Superior temporal gyrus (tissue), 1 donor: ENCODE measurements around the gene SLC2A2.

Experiments
- DNase-seq: peaks from one replicate; pipeline ENCODE4 v3.0.0-alpha.2; 2016; ENCODE audit errors: extremely low spot score

The SLC2A2 gene

DNA sequence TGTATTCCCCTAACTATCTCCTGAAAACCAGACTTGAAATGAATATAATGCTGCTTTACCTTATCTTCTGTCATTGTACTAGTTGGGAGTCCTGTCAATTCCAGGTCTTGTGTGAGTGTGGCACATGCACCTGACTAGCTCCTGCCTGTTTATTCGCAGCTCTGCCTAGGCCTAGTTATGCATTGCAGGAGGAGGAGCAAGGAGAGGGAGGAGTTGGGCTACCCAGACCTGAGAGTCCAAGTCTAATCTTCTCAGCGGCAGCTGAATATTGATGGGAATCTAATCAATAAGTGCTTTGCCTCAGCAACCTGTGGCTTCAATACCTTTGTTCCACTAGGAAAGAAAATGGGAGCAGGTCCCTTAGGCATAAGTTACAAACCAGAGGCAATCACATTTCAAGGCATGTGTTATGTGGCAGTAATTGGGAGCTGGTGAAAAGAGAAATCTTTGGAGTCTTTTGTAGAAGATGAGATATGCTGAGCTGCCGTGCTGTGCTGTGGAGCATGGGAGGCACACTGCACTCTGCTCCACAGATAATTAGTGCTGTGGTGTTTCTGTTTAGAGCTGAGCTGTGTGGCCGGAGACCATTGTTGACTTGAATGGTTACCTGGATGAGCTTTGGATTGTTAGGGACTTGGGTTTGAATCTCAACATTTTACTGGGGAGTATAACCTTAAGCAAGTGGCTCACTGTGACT, at the start of gene SLC2A2:
Gene SLC2A2 (minus strand): TSS at position 124 of the 697 bp plus-strand sequence. CDS start 50 bp downstream, at position 74.
- no peak for DNase-seq

DNA sequence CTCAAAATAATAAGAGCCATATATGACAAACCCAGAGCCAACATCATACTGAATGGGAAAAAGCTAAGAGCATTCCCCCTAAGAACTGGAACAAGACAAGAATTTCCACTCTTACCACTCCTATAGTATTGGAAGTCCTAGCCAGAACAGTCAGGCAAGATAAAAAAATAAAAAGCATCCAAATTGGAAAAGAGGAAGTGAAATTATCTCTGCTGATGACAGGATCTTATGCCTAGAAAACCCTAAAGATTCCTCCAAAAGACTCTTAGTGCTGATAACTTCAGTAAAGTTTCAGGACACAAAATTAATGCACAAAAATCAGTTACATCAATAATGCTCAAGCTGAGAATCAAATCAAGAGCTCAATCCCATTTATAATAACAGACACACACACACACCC, 45.9 kb upstream of the SLC2A2 start:
- DNase-seq: no peak

DNA sequence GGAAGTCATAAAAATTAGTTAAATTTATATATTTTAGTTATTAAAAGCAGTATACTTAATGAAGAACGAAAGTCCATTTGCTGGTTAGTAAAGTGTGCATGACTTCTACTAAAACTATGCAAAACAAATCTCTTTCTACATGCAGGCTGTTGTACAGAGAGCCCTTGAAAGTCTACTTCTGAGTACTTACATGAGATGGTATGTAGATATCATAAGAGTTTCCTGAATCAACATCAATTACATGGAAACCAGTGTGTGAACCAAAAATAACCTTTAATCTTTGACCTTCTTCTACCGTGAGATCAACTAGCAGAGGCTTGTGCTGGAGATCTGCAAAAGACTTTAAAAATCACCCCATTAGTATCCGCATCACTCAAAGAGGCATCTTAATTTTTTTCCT, 42.1 kb upstream of the SLC2A2 start:
- no peak for DNase-seq

DNA sequence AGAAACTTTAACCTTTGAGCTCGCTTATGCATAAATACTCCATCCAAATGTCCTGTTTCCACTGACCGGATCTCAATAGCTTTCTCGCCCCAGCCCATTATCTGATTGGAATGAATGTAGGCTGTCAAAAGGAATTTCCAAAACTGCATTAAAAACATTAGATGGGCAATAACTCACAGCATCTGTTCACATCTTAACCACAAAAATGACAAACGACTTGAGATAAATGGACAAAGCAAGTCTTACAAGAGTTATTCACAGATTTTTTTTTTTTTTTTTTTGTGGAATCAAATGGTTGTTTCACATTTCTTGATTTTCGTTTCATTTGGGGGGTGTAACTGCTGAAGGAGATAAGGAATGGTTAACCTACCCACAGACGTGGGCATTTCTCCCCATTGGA, 39.7 kb upstream of the SLC2A2 start:
- no peak for DNase-seq

DNA sequence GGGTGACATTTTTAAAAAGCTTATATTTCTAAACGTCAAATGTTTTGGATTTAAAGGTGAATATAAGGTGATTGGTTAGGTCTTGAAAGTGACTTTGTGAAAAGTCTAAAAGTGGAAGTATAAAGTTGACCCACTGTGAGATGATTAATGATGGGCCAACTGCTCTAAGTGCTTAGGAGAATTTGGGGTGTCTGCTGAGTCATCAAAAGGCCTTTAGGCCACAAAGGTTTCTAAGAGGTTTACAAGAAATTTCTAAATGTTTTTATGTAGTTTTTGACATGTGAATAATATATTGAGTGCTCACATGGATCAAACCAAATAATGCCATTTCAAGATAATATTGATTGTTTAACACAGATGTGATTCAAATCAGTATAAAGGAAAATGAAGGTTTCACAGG, 39.2 kb upstream of the SLC2A2 start:
- no peak for DNase-seq

DNA sequence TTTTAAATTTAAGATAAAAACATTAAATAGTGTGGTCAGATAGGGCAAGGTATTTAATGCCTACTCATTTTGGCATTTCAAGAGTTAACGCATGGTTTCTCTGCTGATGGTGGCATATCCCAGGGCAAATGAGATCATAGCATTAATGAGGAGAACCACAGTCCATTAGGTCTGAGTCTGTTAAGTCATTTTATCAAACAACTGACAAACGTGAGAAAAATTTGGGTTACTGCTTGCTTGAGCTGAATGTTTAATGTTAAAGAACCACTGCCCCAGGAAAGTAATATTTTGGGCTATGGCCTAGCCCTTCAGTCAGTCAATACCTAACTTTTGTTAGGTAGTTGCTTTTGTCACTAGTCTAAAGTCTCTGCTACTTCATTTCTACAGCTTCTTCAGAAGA, 37.9 kb upstream of the SLC2A2 start:
- no peak for DNase-seq

DNA sequence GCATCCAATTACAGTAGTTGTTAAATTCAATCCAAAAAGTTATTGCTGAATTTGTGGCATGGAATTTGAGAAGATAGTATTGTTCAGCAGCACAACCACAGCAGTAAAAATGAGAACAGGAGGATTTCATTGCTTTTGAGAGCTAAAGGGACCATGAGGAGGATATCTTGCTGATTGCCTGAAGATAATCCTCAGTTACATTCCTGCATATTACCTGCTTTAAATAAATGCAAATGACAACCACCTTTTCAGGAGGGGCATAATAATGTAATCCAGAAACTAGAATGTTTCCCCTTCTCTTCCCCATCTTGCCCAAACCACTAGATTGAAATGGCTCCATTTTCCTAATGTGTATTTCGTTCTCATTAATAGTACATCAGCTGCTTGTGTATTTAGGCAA, 35.2 kb upstream of the SLC2A2 start:
- no peak for DNase-seq

DNA sequence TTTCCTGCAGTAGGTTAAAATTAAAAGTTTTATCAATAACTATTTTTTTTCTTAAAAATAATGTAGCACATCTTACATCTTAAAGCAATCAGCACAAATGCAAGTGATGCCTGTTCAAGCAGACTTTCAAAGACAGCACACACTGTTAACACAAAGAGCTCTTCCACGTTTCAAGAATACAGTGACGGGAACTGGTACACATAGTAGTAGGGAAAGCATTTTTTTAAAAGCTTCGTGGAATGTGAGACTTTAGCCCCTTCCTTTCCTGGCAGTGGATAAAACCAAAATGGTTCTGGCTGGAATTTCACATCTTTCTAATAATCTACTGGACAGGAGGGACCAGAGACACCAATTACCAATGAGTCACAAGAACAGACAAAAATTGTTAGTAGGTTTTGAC, 33.5 kb upstream of the SLC2A2 start:
- no peak for DNase-seq

DNA sequence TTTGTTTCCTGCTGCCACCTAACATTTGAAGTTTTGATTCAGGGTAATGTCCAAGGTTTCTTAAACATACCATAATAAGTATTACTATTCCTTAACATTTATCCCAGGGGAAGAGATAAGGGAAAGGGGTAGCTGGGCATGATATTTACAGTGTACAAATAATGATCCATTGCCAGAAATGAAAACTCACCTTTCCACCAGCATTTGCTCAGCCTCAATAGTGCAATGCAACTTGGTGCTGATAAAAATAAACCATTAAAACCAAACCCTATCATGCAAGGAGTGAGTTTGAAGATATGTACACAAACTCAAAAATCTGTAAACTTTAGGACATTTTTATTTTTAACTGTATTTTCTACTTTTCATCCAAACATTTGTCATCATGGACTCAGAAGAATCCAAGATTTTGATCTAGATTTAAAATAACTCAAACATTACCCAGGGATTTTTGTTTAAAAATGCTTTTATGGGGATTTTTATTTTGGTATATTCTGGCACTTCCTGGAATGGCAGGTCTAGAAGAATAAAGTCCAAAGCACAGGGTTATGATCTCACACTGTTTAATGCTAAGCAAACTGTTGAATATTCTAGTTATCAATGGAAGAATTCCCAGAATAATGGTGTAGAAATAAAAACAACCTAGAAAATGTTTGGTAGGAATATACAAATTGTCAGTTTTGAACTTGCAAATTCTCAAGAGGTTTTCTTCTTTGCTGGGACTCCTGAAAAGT, 32.5 kb upstream of the SLC2A2 start:
- no peak for DNase-seq

DNA sequence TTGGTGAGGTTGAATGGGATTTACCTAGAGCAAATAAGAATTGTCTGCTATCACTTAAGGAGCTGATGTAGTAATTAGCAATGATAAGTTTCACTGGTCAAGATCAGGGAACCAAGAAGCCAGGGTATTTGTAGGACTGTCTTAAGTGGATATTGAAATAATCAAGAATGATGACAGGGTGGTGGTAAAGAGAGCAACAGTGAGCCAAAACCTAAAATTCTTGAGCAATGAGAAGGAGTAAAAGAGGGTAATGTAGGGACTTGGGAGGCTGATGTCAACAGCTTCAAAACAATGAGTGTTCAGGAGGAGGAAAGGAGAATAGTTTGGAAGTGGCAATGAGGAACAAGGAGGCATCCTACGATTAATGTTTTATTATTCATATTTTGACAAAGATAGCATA, 31.5 kb upstream of the SLC2A2 start:
- no peak for DNase-seq

DNA sequence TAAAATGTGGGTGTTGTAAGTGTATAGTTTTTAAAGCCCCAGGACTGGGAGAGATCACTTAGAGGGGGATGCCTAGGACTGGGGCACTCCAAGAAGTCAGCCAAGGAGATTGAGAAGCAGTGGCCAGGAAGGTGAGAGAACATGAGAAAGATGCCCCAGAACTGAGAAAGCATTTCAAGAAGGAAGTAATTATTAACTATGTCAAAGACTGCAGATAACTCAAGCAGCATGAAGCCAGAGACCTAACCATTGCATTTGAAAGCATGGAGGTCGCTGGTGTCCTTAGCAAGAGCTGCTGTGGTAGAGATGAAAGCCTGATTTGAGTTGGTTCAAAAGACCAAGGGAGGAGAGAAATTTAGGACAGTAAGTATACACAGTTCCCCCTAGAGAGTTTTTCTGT, 30.6 kb upstream of the SLC2A2 start:
- no peak for DNase-seq

DNA sequence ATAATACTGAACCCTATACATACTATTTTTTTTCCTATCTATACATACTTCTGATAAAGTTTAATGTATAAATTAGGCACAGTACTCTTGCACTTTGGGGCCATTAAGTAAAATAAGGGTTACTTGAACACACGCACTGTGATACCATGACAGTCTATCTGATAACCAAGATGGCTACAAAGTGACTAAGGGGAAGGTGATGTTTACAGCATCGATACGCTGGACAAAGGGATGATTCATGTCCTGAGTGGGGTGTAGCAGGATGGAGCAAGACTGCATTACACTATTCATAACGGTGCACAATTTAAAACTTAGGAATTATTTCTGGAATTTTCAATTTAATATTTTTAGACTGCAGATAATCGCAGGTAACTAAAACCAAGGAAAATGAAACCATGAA, 30.0 kb upstream of the SLC2A2 start:
- DNase-seq: no peak

DNA sequence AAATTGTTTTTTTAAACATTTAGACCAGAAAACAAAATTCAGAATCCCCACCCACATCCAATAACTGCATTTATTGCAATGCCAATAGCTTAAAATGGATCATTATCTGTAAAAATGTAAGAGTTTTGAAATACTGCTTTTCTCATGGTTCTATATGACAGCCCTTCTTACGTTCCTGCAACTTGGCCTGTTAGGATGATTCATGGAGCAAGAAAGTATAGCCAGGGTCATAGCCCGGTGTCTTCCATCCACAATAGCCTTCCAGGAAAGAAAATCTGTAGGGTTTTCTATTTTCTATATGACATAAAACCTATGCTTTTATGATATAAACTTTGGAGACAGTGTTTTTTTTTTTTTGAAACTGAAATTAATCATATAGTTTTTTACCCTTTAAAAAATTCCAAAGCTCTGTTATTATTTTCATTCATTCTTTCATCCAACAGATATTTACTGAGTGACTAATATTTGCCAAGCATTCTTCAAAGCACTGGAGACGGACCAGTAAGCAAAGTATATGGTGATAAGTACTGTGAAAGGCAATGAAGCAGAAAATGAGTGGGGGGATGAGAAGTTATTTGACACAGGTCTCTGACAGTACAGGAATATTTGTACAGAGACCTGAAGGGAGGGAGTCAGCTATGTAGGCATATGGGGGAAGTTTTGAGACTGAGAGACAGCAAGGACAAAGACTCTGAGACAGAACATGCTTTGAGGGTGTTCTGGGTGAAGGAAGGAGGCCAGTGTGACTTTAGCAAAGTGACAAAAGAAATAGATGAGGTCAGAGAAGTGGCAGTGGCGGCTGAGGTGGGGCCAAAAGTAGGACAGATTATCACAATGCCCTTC, 29.0 kb upstream of the SLC2A2 start:
- no peak for DNase-seq

DNA sequence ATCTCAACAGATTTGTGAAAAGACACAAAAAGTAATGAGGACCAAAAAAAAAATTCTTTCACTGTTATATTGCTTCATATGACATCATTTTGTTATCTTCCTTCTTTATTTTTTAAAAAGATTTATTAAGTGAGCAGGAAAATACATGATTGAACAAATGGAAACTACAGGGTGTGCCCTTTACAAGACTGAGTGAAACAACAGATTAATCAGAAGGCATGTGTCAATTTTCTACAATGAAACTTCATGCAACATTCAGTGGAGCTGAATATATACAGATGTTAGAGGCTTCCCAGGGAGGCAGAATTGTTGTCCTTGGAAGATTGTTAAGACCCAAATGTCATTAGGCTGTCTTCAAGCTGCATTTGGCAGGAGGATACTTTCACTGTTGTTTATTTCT, 28.4 kb upstream of the SLC2A2 start:
- DNase-seq: no peak

DNA sequence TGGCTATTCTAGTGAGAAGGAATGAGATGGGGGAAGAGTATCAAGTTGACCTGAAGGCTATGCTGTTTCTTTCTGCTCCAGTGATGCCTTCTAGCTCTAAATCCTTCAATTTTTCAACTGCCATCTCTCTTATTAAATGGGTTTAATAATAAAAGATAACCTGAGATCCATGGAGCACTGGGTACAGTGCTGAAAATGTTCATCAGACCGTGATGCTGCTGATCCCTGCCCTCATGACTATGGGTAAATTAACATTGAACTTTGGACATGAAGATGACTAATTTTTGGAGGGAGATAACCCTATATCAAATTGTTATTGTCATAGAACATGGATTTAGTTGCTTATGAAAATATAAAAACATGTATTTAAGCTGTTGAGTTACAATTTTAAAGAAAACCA, 27.7 kb upstream of the SLC2A2 start:
- no peak for DNase-seq

DNA sequence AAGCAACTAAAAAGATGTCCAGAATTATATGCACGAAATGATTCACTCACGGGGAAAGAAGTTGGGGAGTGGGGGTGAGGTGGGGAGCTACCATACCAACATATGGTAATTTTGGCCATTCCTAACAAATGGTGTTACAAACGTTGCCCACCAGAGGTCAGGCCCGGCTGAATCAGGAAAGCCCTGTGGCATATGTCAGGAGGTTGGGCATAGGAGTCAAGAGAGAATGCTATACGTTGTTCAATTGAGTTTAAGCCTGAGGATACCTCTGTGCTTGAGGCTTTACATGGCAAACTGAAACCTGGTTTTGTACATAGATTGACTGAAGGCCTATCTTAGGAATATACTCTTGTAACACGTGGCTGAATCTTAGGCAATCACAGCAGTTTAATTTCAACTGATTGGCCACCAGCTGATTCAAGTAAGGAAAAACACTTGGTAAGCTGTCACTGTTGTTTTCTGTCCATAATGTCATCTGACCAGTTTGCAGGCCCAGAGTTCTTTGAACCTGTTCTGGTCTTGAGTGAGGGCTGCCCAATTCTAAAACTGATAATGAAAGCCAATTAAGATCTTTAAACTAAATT, 23.4 kb upstream of the SLC2A2 start:
- peak; percentile 78 for DNase-seq

DNA sequence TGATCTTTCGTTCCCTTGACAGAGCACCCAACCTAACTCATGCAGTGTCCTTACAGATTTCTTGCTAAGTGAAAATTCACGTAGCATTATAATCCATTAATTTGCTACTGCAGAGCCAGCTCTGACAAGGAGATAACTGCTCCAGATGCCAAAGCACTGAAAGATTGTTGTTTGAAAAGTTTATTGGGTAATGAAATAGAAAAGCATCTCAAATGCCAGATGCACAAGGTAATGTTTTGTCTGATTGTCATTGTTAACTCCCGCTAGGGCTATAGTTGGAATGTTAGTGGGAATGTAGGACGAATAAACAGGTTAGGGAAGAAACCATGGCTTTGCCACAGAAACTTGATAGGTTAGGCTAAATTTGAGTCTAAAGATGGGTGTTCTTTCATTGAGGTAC, 20.2 kb upstream of the SLC2A2 start:
- DNase-seq: no peak

DNA sequence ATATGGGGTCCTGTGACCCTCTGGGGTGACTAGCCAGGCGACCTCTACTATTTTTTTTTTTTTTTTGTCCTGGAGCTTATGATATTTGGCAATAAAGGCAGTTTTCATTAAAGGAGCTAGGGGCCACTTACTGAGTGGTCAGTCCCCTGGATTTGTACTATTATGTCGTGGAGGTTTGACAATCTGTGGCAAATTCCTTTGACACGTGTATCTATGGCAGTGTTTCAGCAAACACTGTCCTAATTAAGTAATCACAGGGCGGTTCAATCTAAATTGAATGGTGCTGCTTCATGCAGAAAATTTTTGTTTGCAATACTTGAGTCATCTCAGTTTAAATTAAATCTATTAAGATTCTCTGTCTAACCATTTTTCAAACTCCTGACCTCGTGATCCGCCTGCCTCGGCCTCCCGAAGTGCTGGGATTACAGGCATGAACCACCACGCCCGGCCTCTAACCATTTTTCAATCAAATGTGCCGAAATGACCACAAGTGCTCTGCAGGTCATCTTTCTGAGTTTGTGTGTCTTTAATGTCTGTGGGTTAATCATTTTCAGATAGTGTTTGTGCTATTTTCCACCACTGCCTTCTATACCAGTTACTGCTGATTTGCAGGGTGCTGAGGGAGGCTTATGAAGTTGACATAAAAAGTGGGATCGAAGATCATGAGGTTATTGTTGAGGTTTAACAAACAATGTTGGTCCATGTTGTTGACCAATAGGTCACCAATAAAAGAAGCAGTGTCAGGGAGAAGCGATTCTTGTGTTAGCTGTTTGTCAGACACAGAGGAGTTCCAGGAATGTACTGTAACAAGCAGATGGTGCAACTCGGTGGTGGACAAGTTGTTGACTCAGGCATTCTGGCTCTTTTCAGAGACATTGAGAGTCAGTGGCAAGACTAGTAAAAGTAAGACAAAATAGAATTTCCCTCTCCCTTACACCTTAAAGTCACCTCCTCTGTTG, 18.6 kb upstream of the SLC2A2 start:
- DNase-seq: no peak

DNA sequence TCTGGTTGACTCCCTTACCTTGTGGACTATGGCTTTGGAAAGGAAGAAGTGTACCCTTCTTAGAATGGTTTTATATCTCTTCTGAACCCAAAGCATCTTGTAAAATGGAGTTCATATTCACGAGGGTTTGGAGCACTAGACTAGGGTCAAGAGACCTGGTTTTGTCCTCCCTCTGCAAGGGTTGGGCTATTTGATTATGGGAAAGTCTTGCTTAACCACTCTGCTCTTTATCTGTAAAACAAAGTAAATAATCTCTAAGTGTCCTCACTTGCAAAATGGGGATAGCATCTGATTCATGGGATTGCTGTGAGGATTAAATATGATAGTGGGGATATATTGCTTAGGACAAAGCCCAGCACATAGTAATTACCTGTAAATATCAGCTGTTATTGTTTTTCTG, 17.9 kb upstream of the SLC2A2 start:
- no peak for DNase-seq

DNA sequence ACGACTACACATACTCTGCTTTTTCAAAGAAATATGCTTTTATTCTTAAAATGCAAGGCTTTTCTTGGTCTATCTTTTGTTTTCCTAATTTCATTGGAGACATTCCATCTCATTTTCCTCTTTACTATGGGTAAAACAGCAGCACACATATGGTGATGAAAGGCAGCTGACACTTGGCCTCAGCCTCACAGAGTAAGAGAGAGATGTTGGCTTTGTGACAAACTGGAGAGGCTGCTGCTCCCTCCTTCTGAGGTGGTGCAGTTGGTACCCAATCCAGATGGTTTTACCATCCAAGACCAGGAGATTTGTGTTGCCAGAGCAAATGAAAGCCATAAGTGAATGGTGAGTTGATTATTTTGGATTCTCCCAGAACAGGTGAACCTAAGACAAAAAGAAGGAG, 13.2 kb upstream of the SLC2A2 start:
- DNase-seq: no peak

DNA sequence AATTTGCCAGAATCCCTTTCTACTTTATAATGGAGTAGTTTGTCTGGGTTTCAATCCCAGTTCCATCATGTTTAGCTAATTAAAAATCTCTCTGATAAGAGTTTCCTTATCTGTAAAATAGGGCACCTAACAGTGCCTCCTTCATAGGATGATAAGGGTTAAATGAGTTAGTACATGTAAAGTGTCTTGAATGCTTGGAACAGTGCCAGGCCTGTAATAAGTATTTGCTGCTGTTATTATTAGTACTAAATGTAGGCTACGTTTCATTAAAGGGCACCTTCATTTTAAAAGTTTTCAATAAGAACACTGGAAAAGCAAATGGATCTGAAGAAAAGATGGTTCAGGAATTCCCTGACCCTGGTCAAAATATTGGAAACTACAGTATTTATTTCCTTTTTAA, 11.8 kb upstream of the SLC2A2 start:
- DNase-seq: no peak
